ENCODE measurements around the gene SETD2.

The SETD2 gene

GRCh38 chr3:47097864-47098263 is 66.0 kb downstream of the SETD2 start:
- no peak for TF ChIP-seq CTCF (IDR thresholded peaks at IDR 0.05)
- H3K4me3 ChIP-seq: no peak overlapping the region
- no peak overlapping the region for H3K27ac ChIP-seq
- DNase-seq (ENCODE audit: low spot score): no peak

- TF ChIP-seq CTCF (IDR thresholded peaks at IDR 0.05): no peak
- no peak for DNase-seq (ENCODE audit: low spot score)
Observed at GRCh38 chr3:47096959-47097358, 67.0 kb downstream of the SETD2 start.

GRCh38 chr3:47092090-47092489 is 71.8 kb downstream of the SETD2 start:
- no peak for DNase-seq (ENCODE audit: low spot score)
- Histone ChIP-seq H3K4me3 (no peak overlapping the region), H3K27ac (no peak overlapping the region)
- no peak for TF ChIP-seq CTCF (IDR thresholded peaks at IDR 0.05)

More at GRCh38 chr3:47096959-47097358, 67.0 kb downstream of the SETD2 start:
- Histone ChIP-seq H3K27ac (no peak overlapping the region), H3K4me3 (no peak overlapping the region)

GRCh38 chr3:47089630-47090029 is 74.3 kb downstream of the SETD2 start:
- TF ChIP-seq CTCF (IDR thresholded peaks at IDR 0.05): no peak
- no peak overlapping the region for H3K27ac ChIP-seq
- no peak for DNase-seq (ENCODE audit: low spot score)

GRCh38 chr3:47086071-47086470 is 77.8 kb downstream of the SETD2 start:
- DNase-seq (ENCODE audit: low spot score): no peak
- no peak for TF ChIP-seq CTCF (IDR thresholded peaks at IDR 0.05)
- no peak overlapping the region for H3K4me3 ChIP-seq
- H3K27ac ChIP-seq: no peak overlapping the region

More at GRCh38 chr3:47089630-47090029, 74.3 kb downstream of the SETD2 start:
- H3K4me3 ChIP-seq: no peak overlapping the region

- DNase-seq (ENCODE audit: low spot score): no peak
- H3K27ac ChIP-seq: no peak overlapping the region
- H3K4me3 ChIP-seq: no peak overlapping the region
- TF ChIP-seq CTCF (IDR thresholded peaks at IDR 0.05): no peak
Observed at GRCh38 chr3:47083786-47084185, 80.1 kb downstream of the SETD2 start.

- no peak overlapping the region for H3K27ac ChIP-seq
- TF ChIP-seq CTCF (IDR thresholded peaks at IDR 0.05): no peak
- H3K4me3 ChIP-seq: no peak overlapping the region
- no peak for DNase-seq (ENCODE audit: low spot score)
Observed at GRCh38 chr3:47082519-47082918, 81.4 kb downstream of the SETD2 start.

Measured in coronary artery (tissue), 2 donors.